HPDE6-E6E7 (cell line): ENCODE measurements around the gene INPPL1.
"Not testable (repeated sequence)": the region's sequence is repeated elsewhere in the genome, so short reads cannot be mapped to it uniquely, and the experiment has no call there.

Experiments
- DNase-seq: peaks from one replicate; pipeline ENCODE4 v3.0.0; 2011; ENCODE audit warnings: missing footprints; ENCODE audit errors: extremely low spot score

The INPPL1 gene

DNA sequence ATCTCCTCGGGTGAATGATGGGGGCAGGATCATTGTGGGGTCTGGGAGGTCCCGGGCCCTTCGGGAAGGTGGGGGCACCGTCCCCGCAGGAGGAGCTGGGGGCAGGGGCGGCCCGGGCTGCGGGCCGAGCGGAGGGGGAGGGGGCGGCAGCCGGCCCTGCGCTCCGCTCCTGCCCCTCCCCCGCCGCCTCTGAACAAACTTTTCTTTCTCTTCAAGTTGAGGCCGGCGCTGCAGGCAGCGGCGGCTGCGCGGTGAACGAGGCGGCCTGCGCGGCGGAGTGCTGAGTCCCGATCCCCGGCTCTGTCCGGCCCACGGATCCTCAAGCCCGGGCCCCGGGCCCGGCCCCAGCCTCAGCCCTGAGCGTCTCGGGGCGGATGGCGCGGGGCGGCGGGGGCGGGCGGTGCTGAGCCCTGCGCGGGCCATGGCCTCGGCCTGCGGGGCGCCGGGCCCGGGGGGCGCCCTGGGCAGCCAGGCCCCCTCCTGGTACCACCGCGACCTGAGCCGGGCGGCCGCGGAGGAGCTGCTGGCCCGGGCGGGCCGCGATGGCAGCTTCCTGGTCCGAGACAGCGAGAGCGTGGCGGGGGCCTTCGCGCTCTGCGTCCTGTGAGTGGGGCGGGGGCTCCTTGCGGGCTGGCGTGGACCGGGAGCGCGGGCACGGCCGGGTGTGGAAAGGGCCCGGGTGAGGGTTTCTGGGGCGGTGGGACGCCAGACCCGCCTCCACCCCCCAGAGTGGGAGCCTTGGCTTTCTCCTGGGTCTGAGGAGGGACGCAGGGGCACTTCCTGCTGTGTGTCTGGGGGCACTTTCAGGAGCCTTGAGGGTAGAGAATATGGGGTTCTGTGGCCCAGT is at the start of gene INPPL1:
Gene INPPL1 (plus strand): TSS at position 204 of the 847 bp plus-strand sequence. CDS start 218 bp downstream, at position 422.
- DNase-seq, result no peak

DNA sequence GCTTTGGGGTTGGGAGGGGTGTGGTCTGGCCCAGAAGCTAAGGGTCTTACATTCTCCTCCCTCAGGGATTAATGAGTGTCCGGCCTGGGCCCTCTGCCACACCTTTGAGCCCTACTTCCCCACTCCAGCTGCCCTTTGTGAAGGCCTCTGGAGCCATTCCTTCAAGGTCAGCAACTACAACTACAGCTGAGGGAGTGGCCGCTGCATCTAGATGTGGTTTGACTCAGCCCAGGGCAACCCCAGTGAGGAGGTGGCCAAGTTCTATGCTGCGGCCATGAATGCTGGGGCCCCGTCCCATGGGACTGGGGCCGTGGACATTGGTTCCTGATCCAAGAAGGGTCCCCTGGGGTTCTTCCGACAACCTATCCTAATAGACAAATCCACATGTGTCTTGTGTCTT is 46.9 kb upstream of the INPPL1 start:
- no peak for DNase-seq

- no peak for DNase-seq
Observed at GRCh38 chr11:72179049-72179803, 45.3 kb upstream of the INPPL1 start.

- no peak for DNase-seq
Observed at GRCh38 chr11:72179804-72180396, 44.7 kb upstream of the INPPL1 start.

DNA sequence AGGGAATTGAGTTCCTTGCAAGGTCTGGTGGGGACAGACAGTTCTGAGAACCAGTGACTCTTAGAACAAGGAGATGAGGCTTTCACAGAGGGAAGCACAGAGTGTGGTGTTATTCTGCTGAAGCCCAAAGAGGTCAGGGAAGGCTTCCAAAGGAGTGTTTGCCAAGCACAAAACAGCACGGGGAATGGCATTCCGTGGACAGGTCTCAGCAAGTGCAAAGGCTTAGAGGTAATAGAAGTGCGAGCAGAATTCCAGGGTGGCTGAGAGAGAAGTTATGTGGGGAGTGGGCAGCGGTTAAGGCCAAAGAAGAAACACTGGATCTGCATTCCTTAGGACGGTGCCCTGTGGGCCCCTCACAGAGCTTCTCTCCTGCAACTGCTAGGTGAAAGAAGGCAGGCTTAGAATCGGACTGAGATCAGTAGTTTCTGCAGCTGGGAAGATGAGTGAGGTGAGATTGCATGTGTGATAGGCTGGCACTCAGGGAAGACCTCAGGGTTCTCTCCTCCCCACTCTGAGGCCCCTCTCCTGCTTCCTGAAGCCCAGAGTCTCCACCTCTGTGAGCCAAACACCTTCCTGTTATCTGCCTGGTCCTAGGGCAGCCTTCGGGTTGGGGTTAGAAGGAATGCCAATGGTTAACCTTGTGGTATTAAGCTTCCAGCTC is 43.5 kb upstream of the INPPL1 start:
- peak; percentile 48 for DNase-seq

- DNase-seq, result peak; percentile 26
Observed at GRCh38 chr11:72181553-72181958, 43.0 kb upstream of the INPPL1 start.

GRCh38 chr11:72188267-72188666 is 36.3 kb upstream of the INPPL1 start:
- DNase-seq, result no peak

DNA sequence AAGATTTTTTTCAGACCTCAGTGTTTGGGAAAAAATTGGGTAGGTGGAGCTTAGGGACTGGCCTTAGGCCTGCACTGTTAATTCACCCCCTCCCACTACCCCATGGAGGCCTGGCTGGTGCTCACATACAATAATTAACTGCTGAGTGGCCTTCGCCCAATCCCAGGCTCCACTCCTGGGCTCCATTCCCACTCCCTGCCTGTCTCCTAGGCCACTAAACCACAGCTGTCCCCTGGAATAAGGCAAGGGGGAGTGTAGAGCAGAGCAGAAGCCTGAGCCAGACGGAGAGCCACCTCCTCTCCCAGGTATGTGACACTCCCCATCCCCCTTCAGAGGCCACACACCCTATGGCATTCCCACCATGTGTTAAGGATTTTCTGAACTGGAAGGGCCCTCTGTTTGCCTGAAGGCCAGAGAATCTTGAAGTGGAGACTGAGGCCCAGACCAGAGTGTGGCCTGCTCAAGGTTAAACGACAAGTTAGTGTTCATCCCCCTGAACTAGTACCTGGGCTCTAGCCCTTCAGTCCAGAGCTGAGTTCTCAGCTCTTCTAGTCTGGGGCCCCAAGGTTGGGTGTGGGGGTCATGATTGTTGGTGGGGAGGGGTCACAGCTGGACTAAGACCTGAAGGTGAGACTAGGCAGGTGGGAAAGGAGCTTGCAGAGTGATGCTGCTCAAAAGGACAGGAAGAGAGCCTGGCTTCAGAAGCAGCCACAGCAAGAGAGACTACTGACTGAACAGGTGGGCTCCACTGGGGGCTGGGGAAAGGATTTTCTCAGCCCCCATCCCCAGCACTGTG is 34.9 kb upstream of the INPPL1 start:
- no peak for DNase-seq

DNA sequence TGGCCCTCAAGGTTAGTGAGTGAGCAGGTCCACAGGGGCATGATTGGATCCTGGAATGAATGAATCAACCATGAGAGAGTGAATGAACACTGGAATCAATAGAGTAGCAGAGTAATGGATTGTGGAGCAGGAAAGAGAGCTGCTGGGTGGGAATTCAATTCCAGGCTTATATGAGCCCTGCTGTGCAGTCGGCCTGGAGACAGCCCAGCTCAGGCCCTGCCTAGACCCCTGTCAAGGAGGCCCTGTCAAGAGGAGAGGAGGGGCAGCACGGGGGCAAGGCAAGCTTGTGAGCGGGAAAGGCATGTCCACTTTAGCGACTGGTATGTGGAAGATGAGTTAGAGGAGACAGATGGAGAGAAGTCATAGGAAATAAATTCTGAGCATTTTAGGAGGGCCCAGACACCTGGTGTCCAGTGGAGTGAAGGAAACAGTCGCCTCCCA is 33.9 kb upstream of the INPPL1 start:
- no peak for DNase-seq

GRCh38 chr11:72191961-72192381 is 32.6 kb upstream of the INPPL1 start, which contains the start of gene FOLR1:
TSS of gene FOLR1 (plus strand) at chr11:72192140. CDS start at chr11:72192174, 34 bp downstream.
- DNase-seq, result no peak

DNA sequence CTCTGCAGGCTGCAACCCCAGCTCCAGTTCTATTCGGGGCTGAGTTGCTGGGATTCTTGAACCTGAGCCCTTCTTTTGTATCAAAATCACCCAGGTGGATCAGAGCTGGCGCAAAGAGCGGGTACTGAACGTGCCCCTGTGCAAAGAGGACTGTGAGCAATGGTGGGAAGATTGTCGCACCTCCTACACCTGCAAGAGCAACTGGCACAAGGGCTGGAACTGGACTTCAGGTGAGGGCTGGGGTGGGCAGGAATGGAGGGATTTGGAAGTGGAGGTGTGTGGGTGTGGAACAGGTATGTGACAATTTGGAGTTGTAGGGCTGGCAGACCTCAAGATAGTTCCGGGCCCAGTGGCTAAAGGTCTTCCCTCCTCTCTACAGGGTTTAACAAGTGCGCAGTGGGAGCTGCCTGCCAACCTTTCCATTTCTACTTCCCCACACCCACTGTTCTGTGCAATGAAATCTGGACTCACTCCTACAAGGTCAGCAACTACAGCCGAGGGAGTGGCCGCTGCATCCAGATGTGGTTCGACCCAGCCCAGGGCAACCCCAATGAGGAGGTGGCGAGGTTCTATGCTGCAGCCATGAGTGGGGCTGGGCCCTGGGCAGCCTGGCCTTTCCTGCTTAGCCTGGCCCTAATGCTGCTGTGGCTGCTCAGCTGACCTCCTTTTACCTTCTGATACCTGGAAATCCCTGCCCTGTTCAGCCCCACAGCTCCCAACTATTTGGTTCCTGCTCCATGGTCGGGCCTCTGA is 28.9 kb upstream of the INPPL1 start:
- no peak for DNase-seq

- not testable (repeated sequence) for DNase-seq
Observed at GRCh38 chr11:72201445-72201844, 23.1 kb upstream of the INPPL1 start.

GRCh38 chr11:72202571-72202970 is 22.0 kb upstream of the INPPL1 start:
- no peak for DNase-seq

- DNase-seq, result no peak
Observed at GRCh38 chr11:72203163-72203562, 21.4 kb upstream of the INPPL1 start.

DNA sequence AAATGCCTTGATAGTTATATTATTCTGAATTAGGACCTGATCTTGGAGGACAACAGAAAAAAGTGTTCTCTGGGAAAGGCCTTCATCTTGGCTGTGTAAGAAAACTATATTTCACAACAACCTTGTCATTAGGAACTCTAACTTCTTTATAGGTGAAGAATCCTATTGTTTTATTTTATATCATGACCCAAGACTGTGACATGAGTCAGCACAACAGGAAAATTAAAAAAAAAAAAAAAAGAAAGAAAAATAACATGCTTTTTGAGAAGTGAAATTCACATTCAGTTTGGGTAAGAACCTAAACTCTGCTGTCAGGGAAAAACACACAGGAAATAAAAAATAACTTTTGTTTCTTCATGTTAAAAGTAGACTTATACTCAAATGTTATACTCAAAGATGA is 19.7 kb upstream of the INPPL1 start:
- no peak for DNase-seq

DNA sequence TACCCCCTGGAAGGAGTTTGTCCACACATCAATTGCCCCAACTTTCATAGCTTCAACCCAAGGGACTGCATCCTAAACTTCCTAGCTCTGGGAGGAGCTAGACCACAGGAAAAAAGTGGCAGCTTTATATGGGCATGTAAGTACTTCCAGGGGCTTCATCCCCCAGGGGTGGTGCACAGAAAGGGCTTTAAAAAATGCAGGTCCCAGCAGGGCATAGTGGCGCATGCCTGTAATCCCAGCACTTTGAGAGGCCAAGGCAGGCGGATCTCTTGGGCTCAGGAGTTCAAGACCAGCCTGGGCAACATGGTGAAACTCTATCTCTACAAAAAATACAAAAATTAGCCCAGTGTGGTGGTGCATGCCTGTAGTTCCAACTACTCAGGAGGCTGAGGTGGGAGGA is 17.8 kb upstream of the INPPL1 start:
- DNase-seq, result not testable (repeated sequence)

GRCh38 chr11:72208281-72208680 is 16.3 kb upstream of the INPPL1 start:
- DNase-seq, result no peak

DNA sequence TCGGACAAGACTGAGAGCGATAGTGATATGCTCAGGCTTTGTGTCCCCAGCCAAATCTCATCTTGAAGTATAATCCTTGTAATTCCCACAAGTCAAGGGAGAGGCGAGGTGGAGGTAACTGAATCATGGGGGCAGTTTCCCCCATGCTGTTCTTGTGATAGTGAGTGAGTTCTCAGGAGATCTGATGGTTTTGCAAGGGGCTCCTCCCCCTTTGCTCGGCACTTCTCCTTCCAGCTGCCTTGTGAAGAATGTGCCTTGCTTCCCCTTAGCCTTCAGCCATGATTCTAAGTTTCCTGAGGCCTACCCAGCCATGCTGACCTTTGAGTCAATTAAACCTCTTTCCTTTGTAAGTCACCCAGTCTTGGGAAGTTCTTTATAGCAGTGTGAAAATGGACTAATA is 15.5 kb upstream of the INPPL1 start:
- DNase-seq, result no peak

GRCh38 chr11:72216638-72217037 is 7.9 kb upstream of the INPPL1 start, which contains the start of gene FOLR2:
TSS of gene FOLR2 (plus strand) at chr11:72216794. CDS start at chr11:72218585, 1,791 bp downstream.
- no peak for DNase-seq

DNA sequence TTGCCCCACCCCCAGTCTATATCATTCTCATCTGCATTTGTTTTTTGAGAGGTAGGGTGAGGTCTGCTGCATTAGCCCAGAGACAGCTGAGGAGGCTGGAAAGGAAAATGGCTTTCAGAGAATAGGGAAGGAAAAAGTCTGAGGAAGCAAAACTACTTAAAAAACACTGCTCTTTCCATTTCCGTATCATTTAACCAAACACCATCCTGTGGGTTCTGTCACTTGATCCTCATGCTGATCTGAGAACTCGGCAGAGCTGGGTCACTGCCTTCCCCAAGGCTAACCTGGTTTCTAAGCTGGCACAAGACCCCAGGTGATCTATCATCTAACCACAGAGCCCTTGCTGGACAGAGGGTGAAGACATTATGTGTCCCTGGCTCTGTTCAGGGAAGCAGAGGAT is 6.7 kb upstream of the INPPL1 start:
- DNase-seq, result no peak
